ENCODE data around the gene HABP2. TPM values are rescaled to one million over a fixed set of nuclear protein-coding genes. Genes with fewer than 3 reads are reported as not detected.

The HABP2 gene
- polyA plus RNA-seq, 1 donor from 2014 or later = not detected

GRCh38 chr10:113518816-113519591 is 33.8 kb upstream of the HABP2 start:
- H3K9ac ChIP-seq (ENCODE audit: low read length) = no peak overlapping the region
- no peak overlapping the region for H3K4me2 ChIP-seq (ENCODE audit: low read length)
- no peaks in the 10 kb centered on the region for H3K79me2 ChIP-seq (replicated peaks; ENCODE audit: insufficient read depth, low read length)
- H3K4me3 ChIP-seq (ENCODE audit: low read length) = no peak overlapping the region
- H3K27ac ChIP-seq (ENCODE audit: low read length) = no peak overlapping the region
- TF ChIP-seq EZH2 (IDR thresholded peaks at IDR 0.05; ENCODE audit: borderline replicate concordance, insufficient read depth, low read length, poor library complexity, severe bottlenecking) (no peak), RAD21 (conservative IDR thresholded peaks at IDR 0.05) (no peak), SMC3 (conservative IDR thresholded peaks at IDR 0.05; ENCODE audit: poor library complexity) (no peak), EP300 (conservative IDR thresholded peaks at IDR 0.05; ENCODE audit: poor library complexity, severe bottlenecking) (no peak), POLR2AphosphoS5 (IDR thresholded peaks at IDR 0.05) (no peak), REST (IDR thresholded peaks at IDR 0.05; ENCODE audit: borderline replicate concordance) (no peak), MXI1 (conservative IDR thresholded peaks at IDR 0.05; ENCODE audit: poor library complexity, severe bottlenecking) (no peak), CTCF (IDR thresholded peaks at IDR 0.05; ENCODE audit: poor library complexity, severe bottlenecking) (no peak), TAF1 (IDR thresholded peaks at IDR 0.05; ENCODE audit: low read depth) (no peak)
- no peaks in the 10 kb centered on the region for H3K27me3 ChIP-seq (ENCODE audit: insufficient read depth, low read depth, low read length)
- H3K36me3 ChIP-seq (ENCODE audit: insufficient read depth, low read length) = no peaks in the 10 kb centered on the region
- no peak overlapping the region for H2AFZ ChIP-seq (ENCODE audit: low read depth, low read length)
- H3K9me3 ChIP-seq (ENCODE audit: low read length) = no peaks in the 10 kb centered on the region
- H4K20me1 ChIP-seq (ENCODE audit: insufficient read depth) = no peaks in the 10 kb centered on the region
- no peaks in the 10 kb centered on the region for H3F3A ChIP-seq (ENCODE audit: insufficient read depth, low read length, poor library complexity, severe bottlenecking)
- H3K9me2 ChIP-seq (ENCODE audit: insufficient read depth, low read length) = no peaks in the 10 kb centered on the region

DNA sequence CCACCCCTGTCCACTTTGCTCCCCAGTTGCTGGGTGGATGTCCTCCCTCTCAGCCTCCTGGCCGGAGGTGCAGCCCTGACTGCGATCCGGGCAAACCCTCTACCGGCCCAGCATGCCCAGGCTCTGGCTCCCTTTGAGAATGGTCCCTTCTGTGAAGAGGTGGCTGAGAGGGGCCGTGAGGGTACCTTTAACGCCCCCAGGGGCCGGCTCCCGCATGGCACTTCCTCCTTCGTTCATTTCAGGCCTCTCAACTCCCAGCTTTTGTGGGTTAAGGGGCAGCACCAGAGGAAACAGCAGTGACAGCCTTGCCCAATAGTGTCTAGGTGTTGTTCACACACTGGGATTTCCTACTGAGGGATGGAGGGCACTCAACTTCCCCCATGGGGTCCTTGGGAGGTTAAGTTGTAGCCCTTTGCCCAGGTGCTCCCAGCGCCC is 33.2 kb upstream of the HABP2 start:
- no peak overlapping the region for H3K4me3 ChIP-seq (ENCODE audit: low read length)
- H3K27ac ChIP-seq (ENCODE audit: low read length) = no peak overlapping the region
- no peaks in the 10 kb centered on the region for H3K79me2 ChIP-seq (replicated peaks; ENCODE audit: insufficient read depth, low read length)
- no peaks in the 10 kb centered on the region for H3K27me3 ChIP-seq (ENCODE audit: insufficient read depth, low read depth, low read length)
- no peaks in the 10 kb centered on the region for H4K20me1 ChIP-seq (ENCODE audit: insufficient read depth)
- no peak overlapping the region for H2AFZ ChIP-seq (ENCODE audit: low read depth, low read length)
- no peak overlapping the region for H3K9ac ChIP-seq (ENCODE audit: low read length)
- H3F3A ChIP-seq (ENCODE audit: insufficient read depth, low read length, poor library complexity, severe bottlenecking) = no peaks in the 10 kb centered on the region
- no peaks in the 10 kb centered on the region for H3K36me3 ChIP-seq (ENCODE audit: insufficient read depth, low read length)
- no peak overlapping the region for H3K4me2 ChIP-seq (ENCODE audit: low read length)
- H3K9me3 ChIP-seq (ENCODE audit: low read length) = no peaks in the 10 kb centered on the region
- no peak for TF ChIP-seq POLR2AphosphoS5 (IDR thresholded peaks at IDR 0.05)
- TF ChIP-seq EP300 (conservative IDR thresholded peaks at IDR 0.05; ENCODE audit: poor library complexity, severe bottlenecking) = no peak
- no peaks in the 10 kb centered on the region for H3K9me2 ChIP-seq (ENCODE audit: insufficient read depth, low read length)
